Measurements from ENCODE around the gene APOO. TPM values are rescaled to one million over a fixed set of nuclear protein-coding genes. Genes with fewer than 3 reads are reported as not detected.

APOO gene
- polyA plus RNA-seq, 1 donor from 2014 or later: 42.5 TPM

- no peak overlapping the region for H3K4me2 ChIP-seq (ENCODE audit: low read length)
- no peak overlapping the region for H2AFZ ChIP-seq (ENCODE audit: low read depth, low read length)
- H3K9me2 ChIP-seq (ENCODE audit: insufficient read depth, low read length): no peaks in the 10 kb centered on the region
- H4K20me1 ChIP-seq (ENCODE audit: insufficient read depth): no peaks in the 10 kb centered on the region
- no peak overlapping the region for H3K27ac ChIP-seq (ENCODE audit: low read length)
- no peak overlapping the region for H3K9ac ChIP-seq (ENCODE audit: low read length)
- no peaks in the 10 kb centered on the region for H3K9me3 ChIP-seq (ENCODE audit: low read length)
- H3K79me2 ChIP-seq (replicated peaks; ENCODE audit: insufficient read depth, low read length): no peaks in the 10 kb centered on the region
- no peaks in the 10 kb centered on the region for H3K36me3 ChIP-seq (ENCODE audit: insufficient read depth, low read length)
- no peak overlapping the region for H3K4me3 ChIP-seq (ENCODE audit: low read length)
- no peaks in the 10 kb centered on the region for H3F3A ChIP-seq (ENCODE audit: insufficient read depth, low read length, poor library complexity, severe bottlenecking)
- H3K27me3 ChIP-seq (ENCODE audit: insufficient read depth, low read depth, low read length): no peaks in the 10 kb centered on the region
- no peak for TF ChIP-seq RAD21 (conservative IDR thresholded peaks at IDR 0.05)
- TF ChIP-seq SMC3 (conservative IDR thresholded peaks at IDR 0.05; ENCODE audit: poor library complexity): no peak
- no peak for TF ChIP-seq CTCF (IDR thresholded peaks at IDR 0.05; ENCODE audit: poor library complexity, severe bottlenecking)
- TF ChIP-seq POLR2AphosphoS5 (IDR thresholded peaks at IDR 0.05): no peak
- no peak for TF ChIP-seq TAF1 (IDR thresholded peaks at IDR 0.05; ENCODE audit: low read depth)
- no peak for TF ChIP-seq EP300 (conservative IDR thresholded peaks at IDR 0.05; ENCODE audit: poor library complexity, severe bottlenecking)
- no peak for TF ChIP-seq MXI1 (conservative IDR thresholded peaks at IDR 0.05; ENCODE audit: poor library complexity, severe bottlenecking)
- no peak for TF ChIP-seq EZH2 (IDR thresholded peaks at IDR 0.05; ENCODE audit: borderline replicate concordance, insufficient read depth, low read length, poor library complexity, severe bottlenecking)
- no peak for TF ChIP-seq REST (IDR thresholded peaks at IDR 0.05; ENCODE audit: borderline replicate concordance)
Measured at GRCh38 chrX:23792861-23793553, 114.7 kb downstream of the APOO start.

GRCh38 chrX:23790155-23790497, 117.6 kb downstream of the APOO start:
- Histone ChIP-seq H3K27me3 (ENCODE audit: insufficient read depth, low read depth, low read length) (no peaks in the 10 kb centered on the region), H3K27ac (ENCODE audit: low read length) (no peak overlapping the region), H3K4me3 (ENCODE audit: low read length) (no peak overlapping the region), H2AFZ (ENCODE audit: low read depth, low read length) (no peak overlapping the region), H3K9me3 (ENCODE audit: low read length) (no peaks in the 10 kb centered on the region), H3K9me2 (ENCODE audit: insufficient read depth, low read length) (no peaks in the 10 kb centered on the region), H3K4me2 (ENCODE audit: low read length) (no peak overlapping the region), H3F3A (ENCODE audit: insufficient read depth, low read length, poor library complexity, severe bottlenecking) (no peaks in the 10 kb centered on the region), H3K79me2 (replicated peaks; ENCODE audit: insufficient read depth, low read length) (no peaks in the 10 kb centered on the region), H4K20me1 (ENCODE audit: insufficient read depth) (no peaks in the 10 kb centered on the region), H3K36me3 (ENCODE audit: insufficient read depth, low read length) (no peaks in the 10 kb centered on the region), H3K9ac (ENCODE audit: low read length) (no peak overlapping the region)
- TF ChIP-seq EZH2 (IDR thresholded peaks at IDR 0.05; ENCODE audit: borderline replicate concordance, insufficient read depth, low read length, poor library complexity, severe bottlenecking) (no peak), MXI1 (conservative IDR thresholded peaks at IDR 0.05; ENCODE audit: poor library complexity, severe bottlenecking) (no peak), REST (IDR thresholded peaks at IDR 0.05; ENCODE audit: borderline replicate concordance) (no peak), TAF1 (IDR thresholded peaks at IDR 0.05; ENCODE audit: low read depth) (no peak), RAD21 (conservative IDR thresholded peaks at IDR 0.05) (no peak), CTCF (IDR thresholded peaks at IDR 0.05; ENCODE audit: poor library complexity, severe bottlenecking) (no peak), EP300 (conservative IDR thresholded peaks at IDR 0.05; ENCODE audit: poor library complexity, severe bottlenecking) (no peak), SMC3 (conservative IDR thresholded peaks at IDR 0.05; ENCODE audit: poor library complexity) (no peak), POLR2AphosphoS5 (IDR thresholded peaks at IDR 0.05) (no peak)

All from neural cell (in vitro differentiated cells).